ENCODE results near the gene NIT1. TPM values are rescaled to one million over a fixed set of nuclear protein-coding genes. Genes with fewer than 3 reads are reported as not detected.

Gene NIT1
- total RNA-seq, 1 donor from 2014 or later, result 26.8 TPM

DNA sequence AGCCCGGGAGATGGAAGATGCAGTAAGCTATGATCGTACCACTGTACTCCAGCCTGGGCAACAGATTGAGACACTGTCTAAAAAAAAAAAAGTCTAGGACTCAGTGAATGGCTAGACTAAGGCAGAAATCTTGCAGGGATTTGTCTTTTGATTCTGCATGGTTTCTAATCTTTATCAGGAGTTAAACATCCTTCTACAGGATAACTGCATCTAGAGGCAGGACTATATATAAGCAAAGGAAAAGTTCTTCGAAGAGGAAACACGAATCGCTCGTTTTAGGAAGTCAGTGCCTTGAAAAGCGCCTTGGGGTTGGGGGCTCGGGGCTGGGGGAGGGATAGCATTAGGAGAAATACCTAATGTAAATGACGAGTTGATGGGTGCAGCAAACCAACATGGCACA, 35.3 kb downstream of the NIT1 start:
- DNase-seq (ENCODE audit: low read depth), result no peak

DNA sequence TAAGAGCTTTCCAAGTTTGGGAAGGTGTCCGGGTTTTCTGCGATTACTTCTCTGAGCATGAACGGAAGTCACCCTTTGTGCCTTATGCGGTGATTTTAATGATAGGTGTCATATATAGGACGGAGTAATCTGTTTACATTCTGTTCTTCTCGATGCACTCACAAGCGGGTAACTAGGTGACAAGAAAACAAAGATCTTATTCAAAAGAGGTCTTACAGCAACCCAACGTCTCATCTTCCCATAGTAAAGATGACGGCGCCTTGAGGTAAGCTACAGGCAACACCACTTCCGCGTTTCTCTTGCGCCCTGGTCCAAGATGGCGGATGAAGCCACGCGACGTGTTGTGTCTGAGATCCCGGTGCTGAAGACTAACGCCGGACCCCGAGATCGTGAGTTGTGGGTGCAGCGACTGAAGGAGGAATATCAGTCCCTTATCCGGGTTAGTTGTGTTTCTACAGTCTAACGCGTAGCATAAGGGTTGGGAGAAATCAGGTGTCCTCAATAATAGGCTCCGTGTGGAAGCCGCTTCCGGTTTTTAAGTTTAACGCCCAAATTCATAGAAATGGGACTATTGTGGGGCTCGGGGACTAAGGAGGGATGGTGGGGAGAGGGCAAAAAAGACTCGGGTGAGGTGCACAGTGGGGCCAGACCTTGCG, 35.9 kb downstream of the NIT1 start, which contains the start of gene UFC1:
TSS of gene UFC1 (plus strand) at position 297 of the 656 bp plus-strand sequence. CDS start at position 317, 20 bp downstream.
- DNase-seq (ENCODE audit: low read depth), result peak; percentile 85

DNA sequence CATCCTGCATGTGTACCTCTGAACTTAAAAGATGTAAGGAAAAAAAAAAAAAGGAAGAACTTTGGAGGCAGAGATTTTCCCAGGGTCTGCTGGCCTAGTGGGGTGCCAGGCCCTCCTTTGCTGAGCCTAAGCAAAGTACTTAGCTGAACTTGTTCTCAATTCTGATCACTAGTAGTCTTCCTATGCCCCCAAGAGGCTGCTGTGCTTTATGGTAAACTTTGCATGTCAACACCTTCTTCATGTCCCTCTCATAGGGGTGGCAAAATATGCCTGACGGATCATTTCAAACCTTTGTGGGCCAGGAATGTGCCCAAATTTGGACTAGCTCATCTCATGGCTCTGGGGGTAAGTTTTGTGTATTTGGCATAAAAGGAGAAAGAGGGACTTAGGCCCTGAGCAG, 40.0 kb downstream of the NIT1 start:
- no peak for DNase-seq (ENCODE audit: low read depth)

DNA sequence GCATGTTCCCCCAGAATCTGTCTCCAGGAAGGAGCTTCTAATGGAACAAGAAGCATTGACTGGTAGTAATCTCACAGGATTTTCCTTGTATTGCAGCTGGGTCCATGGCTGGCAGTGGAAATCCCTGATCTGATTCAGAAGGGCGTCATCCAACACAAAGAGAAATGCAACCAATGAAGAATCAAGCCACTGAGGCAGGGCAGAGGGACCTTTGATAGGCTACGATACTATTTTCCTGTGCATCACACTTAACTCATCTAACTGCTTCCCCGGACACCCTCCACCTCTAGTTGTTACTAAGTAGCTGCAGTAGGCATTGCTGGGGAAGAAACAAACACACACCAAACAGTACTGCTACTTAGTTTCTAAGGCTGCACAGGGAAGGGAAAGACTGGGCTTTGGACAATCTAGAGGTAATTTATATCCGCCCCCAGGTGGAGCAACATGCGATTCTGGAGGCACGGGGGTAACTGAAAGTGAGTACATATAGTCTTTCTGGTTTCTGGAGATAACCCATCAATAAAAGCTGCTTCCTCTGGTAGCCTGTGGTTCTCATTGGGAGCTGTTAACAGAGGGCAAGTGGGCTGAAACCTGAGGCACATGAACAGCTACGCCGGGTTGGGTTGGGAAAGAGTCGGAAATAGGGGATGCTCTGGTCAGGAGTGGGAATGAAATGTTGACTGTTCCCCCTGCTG, 40.6 kb downstream of the NIT1 start:
- DNase-seq (ENCODE audit: low read depth), result no peak

DNA sequence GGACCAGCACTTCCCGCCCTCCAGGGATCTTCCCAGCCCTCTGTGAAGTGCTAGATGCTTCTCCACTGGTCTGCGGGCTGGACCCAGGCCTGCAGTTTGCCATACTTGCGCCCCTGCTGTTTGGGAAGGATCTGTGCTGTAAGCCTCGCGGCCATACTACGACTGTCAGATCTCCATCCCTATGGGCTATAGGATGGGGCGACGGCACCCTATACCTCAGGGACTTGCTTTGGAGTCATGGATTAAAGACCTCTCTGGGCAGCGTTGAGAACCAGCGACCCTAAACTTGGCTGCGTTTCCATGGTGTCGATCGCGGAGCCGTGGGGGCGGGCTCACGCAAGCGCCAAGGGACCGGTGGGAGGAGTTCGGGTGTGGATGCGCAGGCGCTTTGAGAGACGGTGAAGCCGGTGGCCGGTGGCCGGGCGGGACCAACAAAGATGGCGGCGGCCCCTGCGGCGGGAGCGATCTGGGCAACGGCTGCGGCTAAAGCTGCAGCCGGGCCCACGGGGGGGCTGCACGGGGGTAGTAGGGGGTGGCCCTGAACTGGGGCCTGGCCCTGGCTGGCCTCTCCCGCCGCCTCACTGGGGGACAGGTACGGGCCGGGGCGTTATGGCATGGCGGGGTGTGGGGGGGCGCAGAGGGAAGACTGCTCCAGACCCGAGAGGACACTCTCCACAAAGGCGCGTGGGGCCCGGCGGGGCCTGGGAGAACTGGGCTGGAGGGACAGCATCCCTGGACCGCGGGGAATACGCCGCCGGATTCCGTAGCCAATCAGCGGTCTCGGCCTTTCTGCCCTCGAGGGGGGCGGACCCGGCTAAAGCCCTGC, 41.4 kb downstream of the NIT1 start, which contains the start of gene USP21:
TSS of gene USP21 (plus strand) at position 414 of the 826 bp plus-strand sequence. CDS start 1,141 bp downstream, outside the sequence.
- peak; percentile 69 for DNase-seq (ENCODE audit: low read depth)

DNA sequence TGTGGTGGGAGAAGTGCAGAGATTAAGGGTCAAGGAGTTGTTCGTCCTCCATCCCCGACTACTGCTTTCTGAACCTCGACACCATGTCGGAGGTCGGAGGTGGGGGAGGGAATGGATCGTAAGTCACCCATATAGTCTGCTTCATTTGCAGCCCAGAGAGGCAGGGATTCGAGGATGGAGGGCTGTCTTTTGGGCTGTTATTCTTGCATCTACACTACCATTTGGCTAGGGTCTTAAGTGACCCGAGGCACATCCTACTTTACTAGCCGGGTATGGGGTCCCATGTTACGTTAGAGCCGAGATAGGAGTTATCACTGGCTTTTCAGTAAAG, 42.0 kb downstream of the NIT1 start:
- no peak for DNase-seq (ENCODE audit: low read depth)

DNA sequence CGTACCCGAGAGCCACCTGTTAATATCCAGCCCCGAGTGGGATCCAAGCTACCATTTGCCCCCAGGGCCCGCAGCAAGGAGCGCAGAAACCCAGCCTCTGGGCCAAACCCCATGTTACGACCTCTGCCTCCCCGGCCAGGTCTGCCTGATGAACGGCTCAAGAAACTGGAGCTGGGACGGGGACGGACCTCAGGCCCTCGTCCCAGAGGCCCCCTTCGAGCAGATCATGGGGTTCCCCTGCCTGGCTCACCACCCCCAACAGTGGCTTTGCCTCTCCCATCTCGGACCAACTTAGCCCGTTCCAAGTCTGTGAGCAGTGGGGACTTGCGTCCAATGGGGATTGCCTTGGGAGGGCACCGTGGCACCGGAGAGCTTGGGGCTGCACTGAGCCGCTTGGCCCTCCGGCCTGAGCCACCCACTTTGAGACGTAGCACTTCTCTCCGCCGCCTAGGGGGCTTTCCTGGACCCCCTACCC, 42.8 kb downstream of the NIT1 start:
- DNase-seq (ENCODE audit: low read depth), result no peak

GRCh38 chr1:161161652-161162051, 43.7 kb downstream of the NIT1 start:
- DNase-seq (ENCODE audit: low read depth), result no peak

DNA sequence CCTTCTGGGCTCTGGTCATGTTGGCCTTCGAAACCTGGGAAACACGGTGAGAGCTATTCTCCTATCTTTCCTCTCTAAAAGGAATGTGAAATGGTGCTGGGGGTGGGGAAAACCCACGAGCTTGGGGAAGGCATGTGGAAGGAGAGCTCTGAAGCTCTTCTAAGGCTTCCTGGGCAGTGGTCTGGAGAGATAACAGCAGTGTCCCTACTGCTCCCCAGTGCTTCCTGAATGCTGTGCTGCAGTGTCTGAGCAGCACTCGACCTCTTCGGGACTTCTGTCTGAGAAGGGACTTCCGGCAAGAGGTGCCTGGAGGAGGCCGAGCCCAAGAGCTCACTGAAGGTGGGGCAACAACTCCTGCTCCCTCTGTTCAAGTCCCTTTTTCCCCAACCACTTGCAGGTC, 44.1 kb downstream of the NIT1 start:
- DNase-seq (ENCODE audit: low read depth), result no peak

DNA sequence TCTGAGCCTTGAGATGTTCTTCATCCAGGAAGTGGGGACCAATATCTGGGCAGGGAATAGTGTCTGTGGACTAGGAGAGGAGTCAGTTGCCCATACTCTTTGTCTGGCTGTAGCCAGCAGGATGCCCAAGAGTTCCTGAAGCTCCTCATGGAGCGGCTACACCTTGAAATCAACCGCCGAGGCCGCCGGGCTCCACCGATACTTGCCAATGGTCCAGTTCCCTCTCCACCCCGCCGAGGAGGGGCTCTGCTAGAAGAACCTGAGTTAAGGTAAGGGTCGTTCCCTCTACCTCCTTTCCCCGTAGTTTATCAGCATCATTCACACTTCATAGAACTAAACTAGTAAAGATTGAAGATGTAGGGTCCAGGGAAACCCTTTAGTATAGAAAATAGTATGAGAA, 44.9 kb downstream of the NIT1 start:
- DNase-seq (ENCODE audit: low read depth), result no peak

DNA sequence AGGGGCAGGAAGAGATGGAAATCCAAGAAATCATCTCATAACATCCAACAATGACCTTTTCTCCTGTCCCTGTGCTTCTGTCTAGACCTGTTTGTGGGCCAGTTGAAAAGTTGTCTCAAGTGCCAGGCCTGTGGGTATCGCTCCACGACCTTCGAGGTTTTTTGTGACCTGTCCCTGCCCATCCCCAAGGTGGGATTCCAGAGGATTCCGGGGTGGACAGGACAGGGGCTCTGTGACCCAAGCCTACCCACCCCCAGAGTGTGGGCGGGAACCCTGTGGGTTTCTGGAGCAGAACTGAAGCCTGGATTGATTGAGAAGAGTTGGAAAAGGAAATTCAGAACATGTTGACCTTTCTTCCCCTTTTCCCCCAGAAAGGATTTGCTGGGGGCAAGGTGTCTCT, 45.9 kb downstream of the NIT1 start:
- no peak for DNase-seq (ENCODE audit: low read depth)

DNA sequence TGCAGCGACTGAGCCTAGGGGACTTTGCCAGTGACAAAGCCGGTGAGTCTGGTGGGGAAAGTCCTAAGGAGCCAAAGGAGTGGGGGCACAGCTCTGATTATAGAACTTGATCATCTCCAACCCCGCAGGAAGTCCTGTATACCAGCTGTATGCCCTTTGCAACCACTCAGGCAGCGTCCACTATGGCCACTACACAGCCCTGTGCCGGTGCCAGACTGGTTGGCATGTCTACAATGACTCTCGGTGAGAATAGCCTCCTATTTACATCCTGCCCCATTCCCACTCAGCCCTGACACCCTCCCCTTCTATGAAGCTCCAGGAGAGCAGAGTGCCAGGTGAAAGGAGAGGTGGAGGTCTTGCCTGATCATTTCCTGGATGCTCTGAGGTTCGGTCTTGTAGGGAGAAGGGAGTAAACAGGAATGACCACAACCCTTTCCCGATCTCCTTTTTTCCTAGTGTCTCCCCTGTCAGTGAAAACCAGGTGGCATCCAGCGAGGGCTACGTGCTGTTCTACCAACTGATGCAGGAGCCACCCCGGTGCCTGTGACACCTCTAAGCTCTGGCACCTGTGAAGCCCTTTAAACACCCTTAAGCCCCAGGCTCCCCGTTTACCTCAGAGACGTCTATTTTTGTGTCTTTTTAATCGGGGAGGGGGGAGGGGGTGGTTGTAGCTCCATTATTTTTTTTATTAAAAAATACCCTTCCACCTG, 47.2 kb downstream of the NIT1 start:
- DNase-seq (ENCODE audit: low read depth), result no peak

- peak; percentile 98 for DNase-seq (ENCODE audit: low read depth)
These were observed 48.1 kb downstream of the NIT1 start, which contains the start of gene PPOX for GRCh38 chr1:161165742-161166668. Gene PPOX (plus strand): TSS chr1:161166426. CDS start chr1:161166848, 422 bp downstream.

DNA sequence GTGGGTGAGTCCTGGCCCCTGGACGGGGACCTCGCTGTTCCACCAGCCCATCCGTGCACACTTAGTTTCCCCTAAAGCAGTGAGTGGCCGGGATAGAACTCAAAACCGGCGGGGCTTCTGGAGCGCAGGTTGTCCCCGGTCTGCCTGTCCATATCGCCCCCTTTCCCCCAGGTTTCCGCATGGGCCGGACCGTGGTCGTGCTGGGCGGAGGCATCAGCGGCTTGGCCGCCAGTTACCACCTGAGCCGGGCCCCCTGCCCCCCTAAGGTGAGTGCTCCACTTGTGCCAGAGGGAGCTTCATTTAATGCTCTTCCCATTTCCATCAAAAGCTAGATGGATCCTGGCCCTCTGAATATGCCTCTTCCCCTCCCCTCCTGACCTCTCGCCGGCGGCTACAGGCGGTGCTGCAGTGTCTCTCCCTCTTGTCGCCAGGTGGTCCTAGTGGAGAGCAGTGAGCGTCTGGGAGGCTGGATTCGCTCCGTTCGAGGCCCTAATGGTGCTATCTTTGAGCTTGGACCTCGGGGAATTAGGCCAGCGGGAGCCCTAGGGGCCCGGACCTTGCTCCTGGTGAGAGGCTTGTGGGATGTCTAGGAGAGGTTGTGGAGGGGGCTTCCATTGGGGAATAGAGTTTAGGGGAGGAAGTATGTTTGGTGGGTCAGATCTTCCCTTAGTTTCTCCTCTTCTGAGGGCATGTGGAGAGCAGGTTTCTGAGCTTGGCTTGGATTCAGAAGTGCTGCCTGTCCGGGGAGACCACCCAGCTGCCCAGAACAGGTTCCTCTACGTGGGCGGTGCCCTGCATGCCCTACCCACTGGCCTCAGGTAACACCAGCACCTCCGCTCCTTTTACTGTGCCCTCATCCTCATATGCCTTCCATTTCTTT, 49.0 kb downstream of the NIT1 start:
- no peak for DNase-seq (ENCODE audit: low read depth)

- DNase-seq (ENCODE audit: low read depth), result no peak
These were observed 51.0 kb downstream of the NIT1 start for GRCh38 chr1:161168906-161169305.
